Panc1 (cell line): Measurements from ENCODE around the gene ZFYVE21. TPM values are rescaled to one million over a fixed set of nuclear protein-coding genes. Genes with fewer than 3 reads are reported as not detected.

Experiments used
- ATAC-seq: fragments of 200-7000 bp; cut with Tn5 transposase; 2 replicates; pipeline ENCODE4 v1.9.1; 2020; ENCODE audit warnings: mild to moderate bottlenecking, moderate library complexity
- BruUV-seq: library from RNA; stranded (reverse); fragments of 400-500 nt; replicated peaks from 2 replicates; lab custom pipeline; 2021; lab: Mats Ljungman, UMichigan
- CTCF ChIA-PET: fragments of 300-600 bp; sonication (Branson Sonifier 250); formaldehyde crosslinking; loops from one replicate; lab custom pipeline; 2022; ENCODE audit warnings: antibody characterized with exemption; lab: Charles Lee
- POLR2A ChIA-PET: fragments of 300-600 bp; sonication (Branson Sonifier 250); formaldehyde crosslinking; loops from one replicate; lab custom pipeline; 2022; ENCODE audit warnings: antibody characterized with exemption; lab: Charles Lee
- DNase-seq: peaks from one replicate; pipeline ENCODE4 v3.0.0-alpha.2; 2010; ENCODE audit warnings: low read depth, low spot score
- H3K27ac ChIP-seq: 2 replicates; pipeline ENCODE4 v1.5.1; 2011; ENCODE audit warnings: mild to moderate bottlenecking, low read length, inconsistent platforms
- H3K27me3 ChIP-seq: fragments of 200-500 bp; sonication (Bioruptor generic); 2 replicates; pipeline ENCODE4 v1.6.0; 2014; ENCODE audit warnings: low read length, inconsistent platforms; ENCODE audit not compliant: control insufficient read depth, insufficient read depth
- H3K36me3 ChIP-seq: fragments of 200-500 bp; sonication (Bioruptor generic); 2 replicates; pipeline ENCODE4 v1.5.1; 2014; ENCODE audit warnings: inconsistent platforms, mild to moderate bottlenecking, low read length, moderate library complexity; ENCODE audit not compliant: control insufficient read depth, insufficient read depth
- H3K4me1 ChIP-seq: 2 replicates; pipeline ENCODE4 v1.5.1; 2011; ENCODE audit warnings: inconsistent platforms, mild to moderate bottlenecking, low read length, moderate library complexity; ENCODE audit not compliant: control insufficient read depth, insufficient read depth
- H3K4me3 ChIP-seq, 2 experiments: 2 replicates each; pipeline ENCODE4 v1.5.1; 2011 to 2012; ENCODE audit warnings: low read depth in 2 of 2, low read length in 2 of 2, mild to moderate bottlenecking in 2 of 2, inconsistent platforms in 1 of 2, moderate library complexity in 1 of 2
- H3K9me3 ChIP-seq: fragments of 200-500 bp; sonication (Bioruptor generic); 2 replicates; pipeline ENCODE4 v1.5.1; 2014; ENCODE audit warnings: low read depth, mild to moderate bottlenecking, inconsistent platforms, low read length, moderate library complexity; ENCODE audit not compliant: control insufficient read depth, insufficient read depth
- CTCF ChIP-seq: fragments of 450-650 bp; IDR thresholded peaks from 2 replicates; pipeline ENCODE4 v1.5.1; 2017; ENCODE audit warnings: mild to moderate bottlenecking
- POLR2AphosphoS5 ChIP-seq: IDR thresholded peaks from 2 replicates; pipeline ENCODE4 v1.6.1; 2012; ENCODE audit warnings: mild to moderate bottlenecking, low read depth, low read length, moderate library complexity
- REST ChIP-seq, 2 experiments: IDR thresholded peaks; 2 replicates each; pipeline ENCODE4 v1.6.1; 2011 to 2012; ENCODE audit warnings: low read depth in 2 of 2, control low read depth in 1 of 2, low read length in 1 of 2, mild to moderate bottlenecking in 1 of 2, moderate library complexity in 1 of 2; ENCODE audit not compliant: insufficient read depth in 1 of 2
- SIN3A ChIP-seq: IDR thresholded peaks from 2 replicates; pipeline ENCODE4 v1.6.1; 2012; ENCODE audit warnings: low read depth, mild to moderate bottlenecking, low read length, moderate library complexity, borderline replicate concordance; ENCODE audit not compliant: insufficient read depth
- TCF7L2 ChIP-seq: IDR thresholded peaks from 2 replicates; pipeline ENCODE4 v1.6.1; 2011; ENCODE audit warnings: mild to moderate bottlenecking, low read depth, low read length, inconsistent platforms
- in situ Hi-C: cut with HindIII; loops from 2 replicates; pipeline ENCODE4 v1.10.0; 2016; ENCODE audit warnings: low sequenced_read_pairs, low pct_unique_long_range_greater_than_20kb
- intact Hi-C: fragments of 100-400 bp; cut with micrococcal nuclease; formaldehyde crosslinking; loops from one replicate; pipeline ENCODE4 v1.10.0; 2022; ENCODE audit not compliant: unreplicated experiment
- total RNA-seq: library from RNA; stranded (reverse); gene quantifications from one replicate; pipeline ENCODE4 v1.2.1, GENCODE V29; 2021; ENCODE audit not compliant: unreplicated experiment

The ZFYVE21 gene
- total RNA-seq, 1 experiment from 2014 or later, result 41.8 TPM

- no peak for ATAC-seq
- in situ Hi-C loops (no loop called here), intact Hi-C loops (no loop called here)
- H3K9me3 ChIP-seq, result no peaks in the 10 kb centered on the region
- no peak overlapping the region for H3K4me3 ChIP-seq
- ChIA-PET CTCF (no interaction called here), POLR2A (no interaction called here)
- no TSS peak for BruUV-seq
- no peaks in the 10 kb centered on the region for H3K27me3 ChIP-seq
- H3K36me3 ChIP-seq, result no peaks in the 10 kb centered on the region
- no peak overlapping the region for H3K27ac ChIP-seq
- DNase-seq, result no peak
- no peak for TF ChIP-seq CTCF
- TF ChIP-seq TCF7L2, result no peak
- no peak for TF ChIP-seq SIN3A
- TF ChIP-seq POLR2AphosphoS5, result no peak
- no peak for TF ChIP-seq REST (IDR thresholded peaks at IDR 0.05; ENCODE audit: insufficient read depth in 1 of 2, low read depth in 2 of 2, low read length in 1 of 2)
- no peaks in the 10 kb centered on the region for H3K4me1 ChIP-seq
These were observed 54.9 kb downstream of the ZFYVE21 start for GRCh38 chr14:103770500-103770899.

- no TSS peak for BruUV-seq
- Histone ChIP-seq H3K4me3 (no peak overlapping the region), H3K27me3 (no peaks in the 10 kb centered on the region), H3K4me1 (no peaks in the 10 kb centered on the region), H3K36me3 (no peaks in the 10 kb centered on the region), H3K9me3 (no peaks in the 10 kb centered on the region), H3K27ac (no peak overlapping the region)
- ChIA-PET CTCF (no interaction called here), POLR2A (no interaction called here)
- intact Hi-C loops, result no loop called here
- in situ Hi-C loops, result no loop called here
- no peak for ATAC-seq
- TF ChIP-seq REST (IDR thresholded peaks at IDR 0.05; ENCODE audit: insufficient read depth in 1 of 2, low read depth in 2 of 2, low read length in 1 of 2) (no peak), POLR2AphosphoS5 (no peak), SIN3A (no peak), CTCF (no peak; the same call in 1 of the 2 replicates), TCF7L2 (no peak)
- DNase-seq, result no peak
These were observed 55.3 kb downstream of the ZFYVE21 start for GRCh38 chr14:103770902-103771301.
